IMR-90 (cell line): ENCODE measurements around the gene MYCBP2. TPM values are rescaled to one million over a fixed set of nuclear protein-coding genes. Genes with fewer than 3 reads are reported as not detected.

Source experiments
- polyA plus RNA-seq, 3 experiments: library from polyadenylated mRNA; depleted of rRNA; stranded (reverse); fragments of >200 nt; gene quantifications; 2 replicates each; pipeline ENCODE4 v1.2.3, GENCODE V29; 2012; ENCODE audit warnings: low replicate concordance in 1 of 3
- total RNA-seq: library from RNA; depleted of rRNA; stranded (reverse); fragments of >200 nt; gene quantifications from 2 replicates; pipeline ENCODE4 v1.2.3, GENCODE V29; 2012; rRNA removed

Gene MYCBP2
- total and polyA plus RNA-seq, 2 of the 4 experiments (the other 2 are of a cell fraction), result 20.1 to 43.2 TPM

Other genes starting within 250 kb of the MYCBP2 start
- gene SCEL, start 208.6 kb upstream of the MYCBP2 start, total RNA-seq, result not detected in 2 replicates
- gene SCEL, start 208.6 kb upstream of the MYCBP2 start, polyA plus RNA-seq (2012; rRNA removed), result not detected in 2 replicates